ENCODE measurements around the gene ABLIM2.

ABLIM2 gene

DNA sequence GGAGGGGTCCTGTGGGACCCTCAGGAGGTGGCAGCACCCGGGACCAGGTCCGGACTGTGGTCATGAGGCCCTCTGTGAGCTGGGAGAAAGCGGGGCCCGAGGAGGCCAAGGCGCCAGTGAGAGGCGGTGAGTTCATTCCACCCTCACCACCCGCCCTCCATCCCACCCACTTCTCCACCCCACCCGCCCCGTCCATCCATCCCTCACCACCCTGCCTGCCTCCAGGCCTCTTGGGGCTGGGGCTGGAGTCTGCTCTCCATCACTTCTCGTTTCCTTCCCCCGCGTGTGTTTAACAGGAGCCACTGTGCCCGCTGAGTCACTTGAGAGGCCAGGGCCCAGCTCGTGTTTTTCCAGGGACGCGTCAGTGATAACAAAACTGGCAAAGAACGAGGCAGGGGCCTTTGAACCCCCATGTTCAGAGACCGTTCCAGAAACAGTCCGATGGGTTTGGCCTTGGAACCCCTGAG is 46.7 kb upstream of the ABLIM2 start:
- peaks cover 4% of the 10 kb centered on the region; the same call in 1 of the 2 replicates for H3K27me3 ChIP-seq (replicated peaks; ENCODE audit: insufficient read depth, low read length)
- no peak overlapping the region for H3K27ac ChIP-seq (ENCODE audit: low read length)
- no peak overlapping the region for H3K4me2 ChIP-seq (ENCODE audit: low read depth, low read length)
- no peaks in the 10 kb centered on the region for H3K9me3 ChIP-seq (replicated peaks; ENCODE audit: insufficient read depth, low read length)
- H3K79me2 ChIP-seq (ENCODE audit: low read length) = no peaks in the 10 kb centered on the region
- H4K20me1 ChIP-seq (ENCODE audit: insufficient read depth, low read length) = no peaks in the 10 kb centered on the region
- TF ChIP-seq EZH2phosphoT487 (IDR thresholded peaks at IDR 0.05; ENCODE audit: low read length) = no peak
- H3F3A ChIP-seq (ENCODE audit: insufficient read depth, low read length) = no peaks in the 10 kb centered on the region
- H3K9me2 ChIP-seq (replicated peaks; ENCODE audit: insufficient read depth, low read length) = no peaks in the 10 kb centered on the region
- DNase-seq = no peak
- no peak overlapping the region for H2AFZ ChIP-seq (ENCODE audit: low read length)
- no peaks in the 10 kb centered on the region for H3K4me1 ChIP-seq (ENCODE audit: low read length)
- H3K4me3 ChIP-seq (ENCODE audit: low read length) = no peak overlapping the region
- H3K36me3 ChIP-seq (replicated peaks; ENCODE audit: insufficient read depth, low read length) = no peaks in the 10 kb centered on the region
- no peak overlapping the region for H3K9ac ChIP-seq (ENCODE audit: low read length)

DNA sequence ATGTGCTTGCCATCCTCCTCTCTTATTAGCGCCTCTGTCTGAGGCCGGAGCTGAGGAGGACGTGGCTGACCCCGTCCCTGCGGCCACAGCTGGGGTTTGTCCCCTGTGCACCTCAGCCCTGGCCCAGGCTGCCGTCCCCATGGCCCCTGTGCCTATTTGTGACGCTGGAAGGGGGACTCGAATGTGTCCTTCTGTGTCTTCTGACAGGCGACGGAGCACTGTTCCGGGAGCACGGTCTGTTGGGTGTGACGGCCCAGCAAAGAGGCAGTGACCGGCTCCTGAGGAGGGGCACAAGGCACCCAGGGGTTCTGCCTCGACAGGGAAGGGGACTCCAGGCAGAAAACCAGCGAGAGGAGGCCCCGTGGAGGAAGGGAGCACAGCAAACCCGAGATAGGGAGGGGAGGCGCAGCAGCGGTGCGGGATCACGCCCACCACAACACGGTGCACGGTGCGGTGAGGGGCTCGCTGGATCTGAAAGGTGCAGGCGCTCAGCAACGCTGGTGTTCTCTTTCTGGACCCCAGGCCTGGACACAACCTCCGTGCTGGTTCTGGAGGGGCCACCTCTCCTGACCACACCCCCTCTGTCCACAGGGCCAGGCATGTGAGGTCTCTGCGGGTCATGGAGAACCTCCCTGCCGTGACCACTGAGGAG is 46.1 kb upstream of the ABLIM2 start:
- DNase-seq = no peak
- Histone ChIP-seq H3K36me3 (replicated peaks; ENCODE audit: insufficient read depth, low read length) (no peaks in the 10 kb centered on the region), H3K9me3 (replicated peaks; ENCODE audit: insufficient read depth, low read length) (no peaks in the 10 kb centered on the region), H3K27ac (ENCODE audit: low read length) (no peak overlapping the region), H3K4me2 (ENCODE audit: low read depth, low read length) (no peak overlapping the region), H3K9ac (ENCODE audit: low read length) (no peak overlapping the region), H3K4me3 (ENCODE audit: low read length) (no peak overlapping the region), H3F3A (ENCODE audit: insufficient read depth, low read length) (no peaks in the 10 kb centered on the region), H3K4me1 (ENCODE audit: low read length) (no peaks in the 10 kb centered on the region), H3K27me3 (replicated peaks; ENCODE audit: insufficient read depth, low read length) (peaks cover 9% of the 10 kb centered on the region; the same call in 1 of the 2 replicates), H3K79me2 (ENCODE audit: low read length) (no peaks in the 10 kb centered on the region), H4K20me1 (ENCODE audit: insufficient read depth, low read length) (no peaks in the 10 kb centered on the region), H2AFZ (ENCODE audit: low read length) (no peak overlapping the region), H3K9me2 (replicated peaks; ENCODE audit: insufficient read depth, low read length) (no peaks in the 10 kb centered on the region)
- TF ChIP-seq EZH2 (optimal IDR thresholded peaks at IDR 0.05; ENCODE audit: low read depth, low read length) (no peak), CTCF (IDR thresholded peaks at IDR 0.05; ENCODE audit: low read length) (no peak), EZH2phosphoT487 (IDR thresholded peaks at IDR 0.05; ENCODE audit: low read length) (no peak)

DNA sequence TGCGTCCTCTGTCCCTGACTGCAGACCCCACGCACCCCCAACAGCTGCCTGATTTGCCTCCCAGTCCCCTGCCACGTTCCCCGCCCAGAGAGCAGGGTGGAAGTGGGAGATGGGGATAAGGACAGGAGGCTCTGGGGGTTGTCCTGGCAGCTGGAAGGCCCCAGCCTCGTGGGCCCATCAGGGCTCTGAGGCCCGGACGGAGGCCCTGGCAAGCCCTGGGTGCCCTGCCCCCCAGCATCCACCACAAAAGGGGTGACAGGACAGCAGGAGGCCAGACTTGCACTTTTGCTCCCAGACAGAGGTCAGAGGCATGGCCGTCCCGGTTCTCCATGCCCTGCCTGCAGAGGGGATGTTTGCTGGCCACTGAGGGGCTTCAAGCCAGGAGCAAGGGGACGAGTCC is 45.2 kb upstream of the ABLIM2 start:
- H2AFZ ChIP-seq (ENCODE audit: low read length) = no peak overlapping the region
- H3K4me3 ChIP-seq (ENCODE audit: low read length) = no peak overlapping the region
- H3K79me2 ChIP-seq (ENCODE audit: low read length) = no peaks in the 10 kb centered on the region
- no peaks in the 10 kb centered on the region for H3K9me3 ChIP-seq (replicated peaks; ENCODE audit: insufficient read depth, low read length)
- no peak overlapping the region for H3K27ac ChIP-seq (ENCODE audit: low read length)
- H3K9ac ChIP-seq (ENCODE audit: low read length) = no peak overlapping the region
- H3K36me3 ChIP-seq (replicated peaks; ENCODE audit: insufficient read depth, low read length) = no peaks in the 10 kb centered on the region
- H3K4me2 ChIP-seq (ENCODE audit: low read depth, low read length) = no peak overlapping the region
- peaks cover under 1% of the 10 kb centered on the region for H3K4me1 ChIP-seq (ENCODE audit: low read length)
- TF ChIP-seq EZH2phosphoT487 (IDR thresholded peaks at IDR 0.05; ENCODE audit: low read length) = no peak
- no peak for TF ChIP-seq CTCF (IDR thresholded peaks at IDR 0.05; ENCODE audit: low read length)
- no peak for TF ChIP-seq EZH2 (optimal IDR thresholded peaks at IDR 0.05; ENCODE audit: low read depth, low read length)
- H4K20me1 ChIP-seq (ENCODE audit: insufficient read depth, low read length) = no peaks in the 10 kb centered on the region
- no peak for DNase-seq
- H3K9me2 ChIP-seq (replicated peaks; ENCODE audit: insufficient read depth, low read length) = no peaks in the 10 kb centered on the region
- H3K27me3 ChIP-seq (replicated peaks; ENCODE audit: insufficient read depth, low read length) = peaks cover 9% of the 10 kb centered on the region; the same call in 1 of the 2 replicates
- H3F3A ChIP-seq (ENCODE audit: insufficient read depth, low read length) = no peaks in the 10 kb centered on the region

DNA sequence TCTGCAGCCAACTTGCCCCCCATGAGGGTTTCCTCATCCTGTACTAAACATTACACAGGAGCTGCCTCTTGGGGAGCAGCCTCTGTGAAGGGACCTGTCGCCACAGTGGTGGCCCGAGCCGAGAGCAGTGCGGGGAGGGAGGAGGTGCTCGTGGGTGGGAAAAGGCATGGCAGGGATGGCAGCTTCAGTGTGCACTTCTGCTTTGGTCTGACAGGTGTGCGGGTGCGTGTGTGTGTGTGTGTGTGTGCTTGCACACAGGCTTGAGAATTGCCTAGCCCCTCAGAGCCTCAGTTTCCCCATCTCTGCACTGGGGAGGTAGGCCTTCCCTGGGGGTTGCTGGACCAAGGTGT is 44.4 kb upstream of the ABLIM2 start:
- H2AFZ ChIP-seq (ENCODE audit: low read length) = no peak overlapping the region
- no peaks in the 10 kb centered on the region for H3K9me2 ChIP-seq (replicated peaks; ENCODE audit: insufficient read depth, low read length)
- no peak overlapping the region for H3K4me3 ChIP-seq (ENCODE audit: low read length)
- H3K27me3 ChIP-seq (replicated peaks; ENCODE audit: insufficient read depth, low read length) = peaks cover 9% of the 10 kb centered on the region; the same call in 1 of the 2 replicates
- TF ChIP-seq CTCF (IDR thresholded peaks at IDR 0.05; ENCODE audit: low read length) (no peak), EZH2 (optimal IDR thresholded peaks at IDR 0.05; ENCODE audit: low read depth, low read length) (no peak), EZH2phosphoT487 (IDR thresholded peaks at IDR 0.05; ENCODE audit: low read length) (no peak)
- H3F3A ChIP-seq (ENCODE audit: insufficient read depth, low read length) = no peaks in the 10 kb centered on the region
- DNase-seq = no peak
- no peak overlapping the region for H3K4me2 ChIP-seq (ENCODE audit: low read depth, low read length)
- H3K9ac ChIP-seq (ENCODE audit: low read length) = no peak overlapping the region
- H3K36me3 ChIP-seq (replicated peaks; ENCODE audit: insufficient read depth, low read length) = no peaks in the 10 kb centered on the region
- no peaks in the 10 kb centered on the region for H3K79me2 ChIP-seq (ENCODE audit: low read length)
- H3K9me3 ChIP-seq (replicated peaks; ENCODE audit: insufficient read depth, low read length) = no peaks in the 10 kb centered on the region
- H3K27ac ChIP-seq (ENCODE audit: low read length) = no peak overlapping the region
- no peaks in the 10 kb centered on the region for H4K20me1 ChIP-seq (ENCODE audit: insufficient read depth, low read length)
- H3K4me1 ChIP-seq (ENCODE audit: low read length) = peaks cover 6% of the 10 kb centered on the region
